ENCODE data around the gene DAB1. TPM values are rescaled to one million over a fixed set of nuclear protein-coding genes. Genes with fewer than 3 reads are reported as not detected.

The DAB1 gene
- total and polyA plus RNA-seq, 2 of the 8 experiments (the other 6 are each of a cell fraction or from before 2014, with no cell fraction given): 4.4 to 11.8 TPM

- CTCF ChIA-PET (ENCODE audit: partially characterized antibody): no interaction called here
- 95% methylated on average over 4 of the region's 4 CpGs; no CpG with 5 or more reads in 1 of the 2 experiments for WGBS, 2 experiments (ENCODE audit: extremely low coverage in 1 of 2, insufficient coverage in 1 of 2, insufficient read length in 1 of 2, insufficient replicate concordance in 2 of 2, low coverage in 1 of 2, low lambda C conversion rate in 2 of 2, missing lambda C conversion rate in 1 of 2)
- H3K4me1 ChIP-seq (replicated peaks in 1 of 4; ENCODE audit: control insufficient read depth in 3 of 4, insufficient read depth in 4 of 4, low read length in 3 of 4): peaks cover 0 to 2% (median 0%) of the 10 kb centered on the region in 4 experiments; a peak in 2 of 7 replicates
These were observed 334.6 kb downstream of the DAB1 start for GRCh38 chr1:57089221-57089620.

More at GRCh38 chr1:57089221-57089620, 334.6 kb downstream of the DAB1 start:
- H3K4me3 ChIP-seq (ENCODE audit: extremely low read depth in 1 of 4, insufficient read depth in 2 of 4, low read depth in 3 of 4, low read length in 4 of 4): no peak overlapping the region
- H3K18ac ChIP-seq (ENCODE audit: extremely low read depth, low read length): no peak overlapping the region
- H4K8ac ChIP-seq (ENCODE audit: extremely low read depth, insufficient read depth, low read length): no peak overlapping the region; the same call in 1 of the 2 replicates
- H4K20me1 ChIP-seq (replicated peaks in 1 of 2; ENCODE audit: control insufficient read depth in 1 of 2, insufficient read depth in 2 of 2, low read length in 2 of 2): no peaks in the 10 kb centered on the region
- H2BK120ac ChIP-seq (replicated peaks; ENCODE audit: low read depth, low read length): no peak overlapping the region
- H2BK15ac ChIP-seq (ENCODE audit: low read length): no peak overlapping the region
- H3K23me2 ChIP-seq (ENCODE audit: low read depth, low read length): no peaks in the 10 kb centered on the region
- no peak overlapping the region for H3K56ac ChIP-seq (replicated peaks; ENCODE audit: insufficient read length, low read depth, low read length)
- H4K5ac ChIP-seq (ENCODE audit: insufficient read length, low read depth, low read length): no peak overlapping the region
- FAIRE-seq (no peak), DNase-seq (ENCODE audit: low read depth in 1 of 2, low spot score in 2 of 2) (no peak)
- H3K4ac ChIP-seq (replicated peaks; ENCODE audit: insufficient read length, low read depth, low read length): no peak overlapping the region
- no peak overlapping the region for H2BK20ac ChIP-seq (ENCODE audit: low read length)
- H4K91ac ChIP-seq (replicated peaks; ENCODE audit: insufficient read length, low read length): no peak overlapping the region
- no peak overlapping the region for H3K23ac ChIP-seq (ENCODE audit: insufficient read length)
- H2AK5ac ChIP-seq (ENCODE audit: low read depth, low read length): no peak overlapping the region
- no peak overlapping the region for H2BK12ac ChIP-seq (ENCODE audit: low read depth, low read length)
- no peak overlapping the region for H3K14ac ChIP-seq (ENCODE audit: insufficient read length)
- TF ChIP-seq TBP (IDR thresholded peaks at IDR 0.05; ENCODE audit: low read depth, low read length) (no peak), HDAC2 (IDR thresholded peaks at IDR 0.05; ENCODE audit: borderline replicate concordance in 1 of 2, low read depth in 2 of 2, low read length in 2 of 2) (no peak)
- H3K9ac ChIP-seq (replicated peaks in 1 of 4; ENCODE audit: extremely low read depth in 1 of 4, low read depth in 3 of 4, low read length in 3 of 4): no peak overlapping the region
- no peak overlapping the region for H3K4me2 ChIP-seq (ENCODE audit: insufficient read depth in 1 of 2, low read depth in 2 of 2, low read length in 2 of 2)
- no peak overlapping the region for H3K27ac ChIP-seq (ENCODE audit: low read depth, low read length)
- no peaks in the 10 kb centered on the region for H3K79me2 ChIP-seq (ENCODE audit: control insufficient read depth in 1 of 2, insufficient read depth in 2 of 2, low read length in 2 of 2)
- no peaks in the 10 kb centered on the region for H3K27me3 ChIP-seq (replicated peaks in 1 of 4; ENCODE audit: control insufficient read depth in 3 of 4, extremely low read depth in 1 of 4, insufficient read depth in 3 of 4, low read length in 3 of 4)
- H3K36me3 ChIP-seq (ENCODE audit: control insufficient read depth in 2 of 4, insufficient read depth in 4 of 4, low read length in 3 of 4): no peaks in the 10 kb centered on the region
- H2AFZ ChIP-seq (ENCODE audit: low read length): no peak overlapping the region
- no peaks in the 10 kb centered on the region for H3K79me1 ChIP-seq (ENCODE audit: low read depth, low read length)
- POLR2A ChIA-PET (ENCODE audit: partially characterized antibody): no interaction called here
- no peaks in the 10 kb centered on the region for H3K9me3 ChIP-seq (ENCODE audit: insufficient read depth in 2 of 2, low read depth in 1 of 2, low read length in 1 of 2)
- H2BK5ac ChIP-seq (ENCODE audit: low read depth, low read length): no peak overlapping the region

Data from H1 (cell line).